ENCODE data around the gene CLPTM1L.

DNA sequence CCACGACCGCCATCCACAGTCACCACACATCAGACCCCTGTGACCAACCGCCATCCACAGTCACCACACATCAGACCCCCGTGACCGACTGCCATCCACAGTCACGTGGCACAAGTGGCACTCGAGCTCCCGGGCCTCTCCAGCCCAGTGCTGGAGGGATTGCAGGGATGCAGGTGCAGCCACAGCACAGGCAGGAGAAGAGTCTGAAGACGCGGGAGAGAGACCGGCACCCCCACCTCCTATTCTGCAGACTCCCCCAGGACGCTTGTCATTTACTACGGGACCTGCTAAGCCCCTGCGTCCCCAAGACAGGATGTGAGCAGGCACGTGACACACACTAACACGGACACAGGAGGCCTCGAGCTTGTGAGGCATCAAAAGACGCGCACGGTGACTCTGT is 71.2 kb downstream of the CLPTM1L start:
- TF ChIP-seq CTCF (IDR thresholded peaks at IDR 0.05) (no peak), ZFX (IDR thresholded peaks at IDR 0.05; ENCODE audit: borderline replicate concordance) (no peak)
